GM21737 (cell line): ENCODE measurements around the gene HIPK4.
"Not testable (repeated sequence)": the region's sequence is repeated elsewhere in the genome, so short reads cannot be mapped to it uniquely, and the experiment has no call there.

ENCODE experiments used
- ATAC-seq: cut with Tn5 transposase; IDR thresholded peaks from one replicate; pipeline ENCODE4 v1.9.1; 2021; ENCODE audit warnings: mild to moderate bottlenecking, moderate library complexity; ENCODE audit not compliant: unreplicated experiment

The HIPK4 gene

DNA sequence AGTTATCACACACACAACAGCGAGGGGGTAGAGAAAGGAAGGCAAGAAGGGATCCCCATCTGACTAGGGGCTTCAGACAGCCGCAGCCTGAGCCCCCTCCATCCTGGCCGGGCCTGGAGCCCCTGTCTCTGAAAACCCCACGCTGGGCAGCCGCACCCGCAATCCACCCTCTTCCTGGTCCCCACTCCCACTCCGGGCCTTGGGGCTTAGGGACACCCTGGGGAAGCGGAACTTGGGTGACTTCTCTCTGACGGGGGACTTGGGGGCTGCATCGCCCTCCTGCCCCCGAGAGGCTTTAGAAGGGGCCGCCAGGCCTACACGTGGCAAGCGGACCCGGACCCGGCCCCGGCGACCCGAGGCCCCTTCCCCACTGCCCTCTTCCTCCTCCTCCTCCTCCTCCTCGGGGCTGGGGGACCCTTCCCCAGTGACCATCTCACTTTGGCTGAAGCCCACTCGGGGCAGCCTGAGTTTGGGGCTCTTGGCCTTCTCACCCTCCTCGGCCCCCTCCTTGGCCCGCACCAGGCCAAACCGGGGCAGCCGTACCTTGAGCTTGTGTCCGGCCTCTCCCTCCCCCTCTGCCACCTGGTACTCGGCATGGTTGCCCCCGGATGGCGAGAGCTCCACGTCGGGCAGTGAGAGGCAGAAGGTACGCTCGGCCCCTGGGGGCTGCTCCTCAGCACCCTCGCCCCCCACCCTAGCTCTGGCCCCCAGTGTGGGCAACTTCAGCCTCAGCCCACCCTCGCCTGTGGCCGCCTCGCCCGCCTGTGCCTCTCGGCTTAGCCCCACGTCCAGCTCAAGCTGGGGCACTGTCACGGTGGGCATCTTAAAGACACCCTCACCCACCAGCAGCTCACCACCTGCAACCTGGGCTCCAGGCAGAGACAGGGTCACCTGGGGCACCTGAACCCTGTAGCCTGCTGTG, 4.2 kb upstream of the HIPK4 start:
- ATAC-seq = no peak

DNA sequence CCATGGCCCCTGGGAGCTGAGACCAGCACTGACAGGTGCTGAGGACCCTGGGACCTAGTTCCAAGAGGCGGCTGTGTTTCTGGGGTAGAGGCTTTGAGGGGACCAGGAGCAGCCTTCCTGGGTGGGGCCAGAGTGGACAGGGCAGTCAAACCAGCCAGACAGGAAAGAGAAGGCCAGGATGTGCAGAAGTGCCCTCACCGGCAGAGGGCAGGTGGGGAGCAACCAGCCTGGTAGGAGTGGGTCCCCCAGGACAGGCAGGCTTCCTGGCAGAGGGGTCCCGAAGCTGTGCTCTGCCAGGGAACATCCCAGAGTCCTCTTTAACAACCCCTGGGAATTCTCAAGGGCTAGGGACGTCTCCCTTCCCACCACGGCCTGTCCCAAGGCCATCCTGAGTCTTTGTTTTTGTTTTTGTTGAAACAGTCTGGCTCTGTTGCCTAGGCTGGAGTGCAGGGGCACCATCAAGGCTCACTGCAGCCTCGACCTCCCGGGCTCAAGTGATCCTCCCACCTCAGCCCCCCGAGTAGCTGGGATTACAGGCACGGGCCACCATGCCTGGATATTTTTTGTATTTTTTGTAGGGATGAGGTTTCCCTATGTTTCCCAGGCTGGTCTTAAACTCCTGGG, 3.0 kb upstream of the HIPK4 start:
- ATAC-seq = no peak

DNA sequence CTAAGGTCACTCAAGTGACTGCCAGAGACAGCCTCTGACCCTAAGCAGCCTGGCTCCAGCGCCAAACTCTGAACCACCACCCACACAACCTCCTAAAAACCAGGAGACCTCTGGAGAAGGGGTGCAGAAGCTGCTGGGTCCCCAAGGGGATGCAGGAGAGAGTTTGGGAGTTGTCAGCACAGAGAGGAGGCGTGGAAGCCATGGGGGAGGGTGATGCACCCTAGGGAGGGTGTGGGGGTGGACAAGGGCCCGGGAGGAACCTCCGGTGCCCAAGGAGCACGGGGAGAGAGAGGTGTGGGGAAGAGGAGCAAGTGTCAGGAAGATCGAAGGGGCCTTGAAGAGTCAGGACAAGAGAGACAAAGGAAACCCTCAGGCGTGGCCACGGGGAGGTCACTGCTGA, 2.1 kb upstream of the HIPK4 start:
- ATAC-seq = no peak

GRCh38 chr19:40389404-40390083, 437 bp downstream of the HIPK4 start:
- no peak for ATAC-seq

DNA sequence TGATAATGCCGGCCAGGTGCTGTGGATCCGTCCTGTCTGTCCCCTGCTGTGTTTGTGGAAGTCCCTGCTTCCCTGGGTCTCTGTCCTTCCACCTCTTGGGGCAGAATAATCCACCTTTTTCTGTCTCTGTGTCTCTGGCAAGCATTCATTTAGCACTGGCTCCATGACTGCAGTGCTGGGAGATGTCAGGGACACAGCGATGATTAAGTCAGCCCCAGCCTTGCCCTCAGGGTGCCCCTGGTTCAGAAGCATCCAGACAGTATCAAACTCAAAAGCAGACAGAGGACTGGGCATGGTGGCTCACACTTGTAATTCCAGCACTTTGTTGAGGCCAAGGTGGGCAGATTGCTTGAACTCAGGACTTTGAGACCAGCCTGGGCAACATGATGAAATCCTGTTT, 1.5 kb downstream of the HIPK4 start:
- no peak for ATAC-seq

GRCh38 chr19:40387155-40387554, 2.8 kb downstream of the HIPK4 start:
- no peak for ATAC-seq

DNA sequence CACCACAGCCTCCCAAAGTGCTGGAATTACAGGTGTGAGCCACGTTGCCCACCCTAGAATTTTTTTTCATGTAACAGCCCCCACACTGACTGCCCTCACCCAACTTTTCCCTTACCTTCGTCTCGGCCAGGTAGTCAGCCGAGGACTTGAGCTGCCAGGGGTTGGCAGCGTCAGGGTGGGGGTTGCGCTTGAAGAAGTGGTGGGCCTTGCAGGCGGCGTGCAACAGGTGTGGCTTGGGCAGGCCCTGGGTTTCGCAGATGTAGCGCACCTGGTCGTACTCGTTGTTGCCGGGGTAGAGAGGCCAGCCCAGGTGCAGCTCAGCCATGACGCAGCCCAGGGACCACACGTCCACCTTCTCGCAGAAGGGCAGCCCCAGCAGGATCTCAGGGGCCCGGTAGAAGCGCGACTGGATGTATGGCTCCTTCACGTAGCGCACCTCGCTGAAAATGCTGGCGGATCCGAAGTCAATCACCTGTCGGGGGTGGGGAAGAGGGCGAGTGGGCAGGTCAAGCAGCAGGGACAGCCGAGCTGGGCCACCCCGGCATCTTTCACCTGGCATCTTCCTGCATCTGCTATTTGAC, 6.2 kb downstream of the HIPK4 start:
- ATAC-seq = no peak

GRCh38 chr19:40381321-40381720, 8.7 kb downstream of the HIPK4 start:
- no peak for ATAC-seq

- ATAC-seq = no peak
Observed at GRCh38 chr19:40380199-40381037, 9.6 kb downstream of the HIPK4 start.

- ATAC-seq = no peak
Observed at GRCh38 chr19:40379446-40380198, 10.4 kb downstream of the HIPK4 start.

GRCh38 chr19:40378509-40378908, 11.5 kb downstream of the HIPK4 start:
- ATAC-seq = no peak

DNA sequence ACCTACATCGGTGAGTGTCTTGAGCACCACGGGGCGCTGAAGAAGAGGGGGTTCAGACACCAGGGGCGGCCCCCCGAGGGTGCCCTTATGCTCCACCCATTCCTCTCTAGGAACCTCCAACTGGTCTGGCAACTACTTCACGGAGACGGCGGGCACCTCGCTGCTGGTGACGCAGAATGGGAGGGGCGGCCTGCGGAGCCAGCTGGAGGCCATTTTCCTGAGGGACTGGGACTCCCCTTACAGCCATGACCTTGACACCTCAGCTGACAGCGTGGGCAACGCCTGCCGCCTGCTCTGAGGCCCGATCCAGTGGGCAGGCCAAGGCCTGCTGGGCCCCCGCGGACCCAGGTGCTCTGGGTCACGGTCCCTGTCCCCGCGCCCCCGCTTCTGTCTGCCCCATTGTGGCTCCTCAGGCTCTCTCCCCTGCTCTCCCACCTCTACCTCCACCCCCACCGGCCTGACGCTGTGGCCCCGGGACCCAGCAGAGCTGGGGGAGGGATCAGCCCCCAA, 12.1 kb downstream of the HIPK4 start:
- no peak for ATAC-seq

- no peak for ATAC-seq
Observed at GRCh38 chr19:40376286-40376862, 13.6 kb downstream of the HIPK4 start.

GRCh38 chr19:40374084-40374483, 15.9 kb downstream of the HIPK4 start:
- ATAC-seq = no peak

DNA sequence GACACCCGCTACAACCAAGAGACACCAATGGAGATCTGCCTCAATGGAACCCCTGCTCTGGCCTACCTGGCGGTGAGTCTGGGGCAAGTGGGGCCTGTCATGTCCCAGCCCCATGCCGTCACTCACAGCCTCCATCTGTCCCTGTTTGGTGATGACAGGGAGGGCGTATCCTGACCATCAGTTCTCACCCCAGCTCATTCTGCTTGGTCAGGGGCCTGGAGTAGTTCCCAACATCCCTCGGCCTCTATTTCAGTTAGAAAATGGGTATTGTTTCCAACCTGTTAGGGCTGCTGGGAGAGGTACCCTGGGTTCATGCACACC, 18.2 kb downstream of the HIPK4 start:
- ATAC-seq = no peak

GRCh38 chr19:40370997-40371801, 18.8 kb downstream of the HIPK4 start:
- no peak for ATAC-seq

- not testable (repeated sequence) for ATAC-seq
Observed at GRCh38 chr19:40370253-40370652, 19.7 kb downstream of the HIPK4 start.

- no peak for ATAC-seq
Observed at GRCh38 chr19:40369797-40370196, 20.2 kb downstream of the HIPK4 start.
